HG03521 (cell line): ENCODE data around the gene TRIM63.
"Not testable (repeated sequence)": the region's sequence is repeated elsewhere in the genome, so short reads cannot be mapped to it uniquely, and the experiment has no call there.

Source experiments
- ATAC-seq: cut with Tn5 transposase; IDR thresholded peaks from one replicate; pipeline ENCODE4 v1.9.1; 2021; ENCODE audit warnings: mild to moderate bottlenecking, moderate library complexity; ENCODE audit not compliant: unreplicated experiment

Gene TRIM63

DNA sequence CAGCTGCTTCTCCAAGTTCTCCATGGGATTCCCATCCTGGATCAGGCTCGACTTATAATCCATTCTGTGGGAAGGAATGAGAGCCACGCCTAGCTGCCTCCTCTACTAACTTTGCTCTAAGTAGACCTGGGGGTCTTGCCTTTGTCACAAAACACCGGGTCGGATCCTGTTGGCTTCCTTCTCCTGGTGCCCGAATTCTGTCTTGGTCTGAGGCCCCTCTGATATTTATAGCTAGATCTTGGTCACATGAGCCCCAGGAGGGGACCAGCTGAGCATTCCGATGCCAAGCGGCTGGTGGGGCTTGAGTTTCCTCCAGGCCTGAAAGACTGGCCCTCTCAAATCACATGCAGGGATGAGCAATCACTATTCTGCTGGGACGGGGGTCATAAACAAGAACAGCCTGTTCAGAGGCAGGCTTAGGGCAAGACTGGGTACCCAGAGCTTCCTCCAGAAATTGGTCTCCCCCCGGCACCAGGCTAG lies at the start of gene TRIM63:
TSS of gene TRIM63 (minus strand) at position 199 of the 480 bp plus-strand sequence. CDS start at position 63, 136 bp downstream.
- no peak for ATAC-seq

DNA sequence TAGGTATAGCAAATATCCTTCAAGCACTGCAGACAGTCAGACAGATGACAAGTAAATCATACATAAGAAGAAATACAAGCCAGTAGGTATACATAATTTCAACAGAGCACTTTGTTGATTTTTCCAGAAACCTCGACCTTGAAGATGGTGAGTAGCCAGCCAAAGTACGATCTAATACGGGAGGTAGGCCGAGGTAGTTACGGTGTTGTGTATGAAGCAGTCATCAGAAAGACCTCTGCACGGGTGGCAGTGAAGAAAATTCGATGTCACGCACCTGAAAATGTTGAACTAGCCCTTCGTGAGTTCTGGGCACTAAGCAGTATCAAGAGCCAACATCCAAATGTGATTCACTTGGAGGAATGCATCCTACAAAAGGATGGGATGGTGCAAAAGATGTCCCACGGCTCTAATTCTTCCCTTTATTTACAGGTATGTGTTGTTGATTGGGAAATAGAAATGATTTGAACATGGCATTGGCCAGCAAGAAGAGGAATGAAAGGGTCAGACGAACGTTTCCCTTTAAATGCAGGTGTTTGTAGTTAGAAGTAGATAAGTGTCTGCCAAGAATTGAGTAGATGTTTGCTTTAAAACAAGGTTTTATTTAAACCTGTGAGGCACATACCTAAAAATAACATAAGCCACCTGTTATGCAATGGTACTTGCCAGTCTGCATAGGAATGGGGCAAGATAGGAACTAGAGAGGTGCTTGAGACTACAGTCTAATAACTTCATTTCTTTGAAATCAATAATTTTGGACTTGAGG lies 46.9 kb upstream of the TRIM63 start:
- ATAC-seq, result no peak

DNA sequence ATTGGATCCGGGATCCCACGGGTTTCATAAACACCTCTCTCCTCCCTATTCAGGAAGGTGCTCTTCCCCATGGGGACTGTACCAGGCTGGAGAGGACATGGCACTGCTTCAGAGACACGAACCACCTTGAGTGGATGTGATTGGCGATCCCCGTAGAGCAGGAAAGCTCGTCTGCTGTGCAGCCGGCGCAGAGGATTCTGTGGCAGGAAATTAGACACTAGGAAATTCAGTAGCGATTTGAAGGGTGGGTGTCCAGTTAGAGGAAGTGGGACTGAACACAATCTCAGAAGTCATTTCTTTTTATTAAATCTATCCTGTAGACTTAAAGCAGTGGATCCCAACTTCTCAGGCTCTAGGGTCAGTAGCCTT lies 45.0 kb upstream of the TRIM63 start:
- ATAC-seq, result no peak

DNA sequence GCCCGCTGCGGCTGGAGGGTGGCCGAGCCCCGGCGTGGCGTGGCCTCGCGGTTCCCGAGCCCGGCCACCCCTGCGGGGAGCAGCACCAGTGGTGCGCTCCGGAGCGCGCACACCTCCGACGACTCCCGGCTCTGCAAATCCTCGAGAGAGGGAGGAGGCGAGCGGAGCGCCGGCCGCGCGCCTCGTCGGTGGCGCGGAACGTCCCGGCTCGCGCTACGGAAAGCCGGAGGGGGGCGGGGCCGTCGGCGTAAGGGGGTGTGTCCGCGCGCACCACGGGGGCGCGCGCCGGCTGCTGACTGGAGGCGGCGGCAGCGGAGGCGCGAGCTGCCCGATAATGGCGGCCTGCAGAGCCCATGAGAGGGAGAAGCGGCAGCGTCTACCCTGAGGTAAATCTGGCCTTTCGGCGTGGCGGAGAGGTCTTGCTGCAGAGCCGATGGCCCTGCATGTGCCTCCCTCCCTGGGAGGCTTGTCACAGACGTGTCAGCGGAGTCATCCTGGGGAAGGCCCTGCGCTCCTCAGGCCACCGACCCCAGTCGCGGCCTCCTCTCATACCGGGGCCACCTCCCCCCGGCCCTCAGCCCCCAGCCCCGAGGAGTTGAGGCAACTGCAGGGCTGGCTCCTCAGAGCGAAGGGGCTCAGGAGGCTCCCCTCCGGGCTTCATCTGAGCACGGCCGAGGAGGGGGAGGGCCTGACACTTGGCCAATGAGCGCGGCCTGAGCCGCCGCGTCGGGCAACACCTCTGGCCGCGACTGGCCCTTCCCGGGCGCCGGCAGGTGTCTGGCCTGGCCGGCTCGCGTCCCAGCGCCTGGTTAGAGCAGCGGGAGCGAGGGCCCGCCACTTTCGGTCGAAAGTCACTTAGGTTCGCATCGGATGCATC lies 44.3 kb upstream of the TRIM63 start, which contains the start of gene PDIK1L:
TSS of gene PDIK1L (plus strand) at position 295 of the 877 bp plus-strand sequence. CDS start 2,485 bp downstream, outside the sequence.
- ATAC-seq, result peak; percentile 68

DNA sequence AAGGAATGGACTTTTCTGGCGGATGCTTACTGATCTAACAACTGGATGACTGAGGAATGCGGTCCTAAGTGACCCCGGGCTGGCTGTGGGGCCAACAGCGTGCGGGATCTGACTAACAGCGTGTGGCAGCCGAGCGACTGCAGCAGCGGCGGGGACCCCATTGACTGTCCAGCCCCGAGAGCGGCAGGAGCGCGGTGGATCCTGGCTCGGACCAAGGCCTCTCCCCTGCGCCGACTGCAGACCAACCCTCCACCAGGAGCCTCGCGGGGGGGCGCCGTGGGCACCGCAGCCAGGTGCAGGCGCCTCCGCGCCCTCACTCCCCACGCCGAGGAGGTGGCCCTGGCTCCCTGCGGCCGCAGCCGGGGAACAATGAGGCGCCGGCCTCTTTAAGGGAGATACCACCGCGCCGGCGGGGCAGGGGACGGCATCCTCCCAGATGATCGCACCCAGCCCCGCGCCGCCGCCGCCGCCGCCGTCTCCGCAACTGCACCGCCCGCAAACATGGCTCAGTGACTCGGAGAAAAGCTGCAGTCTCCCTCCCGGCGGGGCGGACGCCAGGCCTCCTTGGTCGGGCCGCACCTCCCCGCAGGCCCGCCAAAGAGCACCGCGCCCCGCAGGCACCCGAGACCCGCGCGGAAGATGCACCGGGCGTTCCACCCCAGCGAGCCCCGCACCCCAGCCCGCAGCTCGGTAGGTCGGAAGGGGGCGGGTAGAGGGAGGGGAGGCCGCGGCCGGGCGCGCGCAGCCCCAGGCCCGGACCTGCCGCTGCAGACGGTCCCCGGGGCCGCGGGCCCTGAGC lies 43.5 kb upstream of the TRIM63 start:
- ATAC-seq, result peak; percentile 36

DNA sequence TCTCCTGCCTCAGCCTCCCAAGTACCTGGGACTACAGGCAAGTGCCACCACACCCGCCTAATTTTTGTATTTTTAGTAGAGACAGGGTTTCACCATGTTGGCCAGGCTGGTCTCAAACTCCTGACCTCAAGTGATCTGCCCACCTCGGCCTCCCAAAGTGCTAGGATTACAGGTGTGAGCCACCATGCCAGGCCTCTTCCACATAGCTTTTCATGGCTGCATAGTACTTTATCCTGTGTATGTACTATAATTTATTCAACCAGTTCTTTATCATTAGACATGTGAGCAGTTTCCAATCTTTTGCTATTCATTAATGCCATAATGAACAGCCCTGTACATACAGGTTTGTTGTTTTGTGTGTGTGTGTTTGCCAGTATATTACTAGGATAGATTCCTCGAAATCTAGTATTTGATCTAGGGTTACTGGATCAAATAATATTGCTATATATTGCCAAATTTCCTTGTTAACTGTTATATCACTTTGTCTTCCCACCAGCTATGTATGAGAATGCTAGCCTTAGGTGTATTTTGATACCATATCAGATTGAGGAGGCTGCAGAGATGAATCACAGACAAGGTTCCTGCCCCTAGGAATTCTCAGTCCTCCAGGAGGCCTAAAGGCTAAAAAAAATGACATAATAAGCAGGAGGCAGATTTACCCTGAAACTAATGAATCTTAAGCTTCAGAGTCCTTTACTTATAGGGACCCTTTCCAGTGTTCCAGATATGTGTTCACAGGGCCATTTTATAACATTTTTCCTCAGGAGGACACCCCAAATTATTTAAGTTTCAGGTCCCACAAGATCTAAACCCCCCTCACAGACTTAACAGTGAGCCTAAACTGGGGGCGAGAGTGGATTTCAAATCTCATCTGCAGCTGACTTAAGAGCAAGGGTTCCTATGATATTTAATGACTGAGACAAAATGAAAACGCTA lies 42.1 kb upstream of the TRIM63 start:
- ATAC-seq, result no peak

DNA sequence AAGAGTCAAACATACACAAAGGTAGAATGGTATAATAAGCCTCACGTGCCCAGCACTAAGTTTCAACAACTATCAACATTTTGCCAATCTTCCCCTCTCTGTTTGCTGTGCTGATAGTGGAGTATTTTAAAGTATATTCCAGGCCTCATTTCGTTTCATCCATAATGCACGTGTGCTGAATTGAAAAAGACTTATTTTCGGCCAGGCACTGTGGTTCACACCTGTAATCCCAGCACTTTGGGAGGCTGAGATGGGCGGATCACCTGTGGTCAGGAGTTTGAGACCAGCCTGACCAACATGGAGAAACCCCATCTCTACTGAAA lies 37.8 kb upstream of the TRIM63 start:
- not testable (repeated sequence) for ATAC-seq

DNA sequence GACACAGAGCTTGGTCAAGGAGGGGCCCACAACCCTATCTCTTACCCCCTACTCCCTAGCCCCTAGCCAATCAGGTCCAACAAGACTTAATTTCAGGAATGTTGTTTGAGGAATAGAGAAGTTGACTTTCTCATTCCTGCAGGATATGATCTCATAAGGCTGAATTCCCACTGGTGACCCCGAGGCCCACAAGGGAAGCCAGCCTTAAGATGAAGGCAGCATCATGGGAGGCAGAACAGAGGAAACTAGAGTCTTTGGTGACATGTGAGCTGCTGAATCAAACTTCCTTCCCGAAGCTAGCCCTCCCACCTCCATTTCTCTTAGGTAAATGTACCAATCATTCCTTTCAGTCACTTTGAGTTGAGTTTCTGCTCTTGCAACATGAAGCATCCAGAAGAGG lies 35.1 kb upstream of the TRIM63 start:
- no peak for ATAC-seq

DNA sequence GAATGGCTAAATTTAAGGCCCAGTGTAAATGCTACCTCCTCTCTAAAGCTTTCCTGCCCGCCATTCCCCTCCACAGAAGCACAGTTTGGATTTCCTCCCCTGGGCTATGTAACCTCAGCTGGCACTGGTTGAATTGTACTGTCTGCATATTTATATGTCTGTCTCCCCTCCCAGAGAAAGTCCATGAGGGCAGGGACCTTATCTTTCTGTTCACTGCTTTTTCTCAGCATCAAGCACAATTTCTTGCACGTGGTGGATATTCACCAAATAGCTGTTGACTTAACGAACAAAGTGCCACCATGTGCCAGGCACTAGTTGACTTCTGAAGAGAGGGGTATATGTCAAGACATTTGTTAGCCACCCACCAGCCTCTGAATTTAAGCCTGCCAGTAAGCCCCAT lies 34.7 kb upstream of the TRIM63 start:
- no peak for ATAC-seq

DNA sequence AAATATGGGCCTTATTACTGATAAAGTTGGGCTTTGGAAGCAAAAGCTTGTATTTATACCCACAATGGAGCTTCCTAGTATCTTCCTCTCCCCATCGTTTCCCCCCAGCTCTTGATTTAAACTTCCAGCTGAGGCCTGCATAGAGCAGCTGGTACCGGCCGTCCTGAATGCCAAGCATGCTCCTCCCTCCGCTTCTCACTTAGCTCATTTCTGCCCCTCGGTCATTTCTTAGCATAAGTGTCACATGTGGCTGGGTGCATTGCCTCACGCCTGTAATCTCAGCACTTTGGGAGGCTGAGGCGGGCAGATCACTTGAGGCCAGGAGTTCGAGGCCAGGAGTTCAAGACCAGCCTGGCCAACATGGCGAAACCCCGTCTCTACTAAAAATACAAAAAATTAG lies 32.8 kb upstream of the TRIM63 start:
- ATAC-seq, result not testable (repeated sequence)

DNA sequence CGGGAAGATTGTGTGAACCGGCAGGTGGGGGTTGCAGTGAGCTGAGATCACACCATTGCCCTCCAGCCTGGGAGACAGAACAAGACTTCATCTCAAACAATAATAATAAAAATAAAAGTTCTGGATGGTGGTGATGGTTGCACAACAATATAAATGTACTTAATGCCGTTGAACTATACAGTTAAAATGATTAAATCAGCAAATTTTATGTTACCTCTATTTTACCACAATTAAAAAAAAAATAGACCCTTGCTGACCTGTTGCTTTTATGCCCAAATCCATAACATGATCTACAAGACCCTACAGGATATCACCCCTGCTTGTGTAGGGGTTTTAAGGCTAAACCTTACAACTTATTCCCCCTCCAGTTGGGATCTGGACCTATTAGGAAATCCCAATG lies 32.4 kb upstream of the TRIM63 start:
- ATAC-seq, result no peak

DNA sequence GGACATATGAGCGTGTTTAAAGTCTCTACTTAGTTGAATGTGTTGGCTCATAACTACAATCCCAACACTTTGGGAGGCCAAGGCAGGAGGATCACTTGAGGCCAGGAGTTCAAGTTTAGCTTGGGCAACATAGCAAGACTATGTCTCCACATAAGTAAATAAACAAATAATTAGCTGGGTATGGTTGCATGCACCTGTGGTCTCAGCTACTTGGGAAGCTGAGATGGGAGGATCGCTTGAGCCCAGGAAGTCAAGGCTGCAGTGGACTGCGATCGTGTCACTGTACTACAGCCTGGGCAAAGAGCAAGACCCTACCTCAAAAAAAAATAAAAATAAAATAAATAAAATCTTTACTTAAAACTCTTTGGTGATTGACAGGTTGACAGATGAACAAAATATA lies 31.2 kb upstream of the TRIM63 start:
- ATAC-seq, result no peak

DNA sequence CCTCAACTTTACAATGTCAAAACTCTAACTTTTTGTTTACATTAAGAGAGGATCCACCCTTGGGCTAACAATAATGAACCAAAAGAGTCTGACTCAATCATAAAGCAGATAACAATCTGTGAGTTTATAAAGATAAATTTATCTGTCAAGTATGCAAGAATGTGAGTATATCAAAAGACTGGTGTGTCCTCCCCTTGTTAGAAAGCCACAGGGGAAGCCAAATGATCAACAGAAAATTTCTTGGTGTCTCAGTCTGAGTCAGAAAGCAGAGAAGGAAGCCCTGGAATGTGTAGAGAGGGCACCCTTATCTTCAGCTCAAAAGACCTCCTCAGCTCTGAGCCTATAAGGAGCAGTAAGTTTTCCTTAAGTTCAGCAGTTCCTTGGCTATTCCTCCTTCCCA lies 30.3 kb upstream of the TRIM63 start:
- no peak for ATAC-seq

DNA sequence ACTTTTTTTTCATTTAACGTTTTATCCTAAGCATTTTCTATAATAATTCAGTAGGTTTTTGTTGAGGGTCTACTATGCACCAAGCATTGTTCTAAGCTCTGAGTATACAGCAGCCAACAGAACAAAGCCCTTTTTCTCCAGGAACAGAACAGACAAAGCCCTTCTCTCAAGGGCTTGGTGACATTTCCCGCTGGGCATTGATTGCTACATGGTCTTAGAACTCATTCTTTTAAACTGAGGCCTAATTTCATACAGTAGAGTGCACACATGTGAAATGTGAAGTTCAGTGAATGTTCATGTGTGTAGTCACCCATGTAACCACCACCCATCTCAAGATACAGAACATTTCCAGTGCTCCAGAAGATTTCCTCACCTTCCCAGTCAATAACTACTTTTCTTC lies 29.0 kb upstream of the TRIM63 start:
- ATAC-seq, result no peak

DNA sequence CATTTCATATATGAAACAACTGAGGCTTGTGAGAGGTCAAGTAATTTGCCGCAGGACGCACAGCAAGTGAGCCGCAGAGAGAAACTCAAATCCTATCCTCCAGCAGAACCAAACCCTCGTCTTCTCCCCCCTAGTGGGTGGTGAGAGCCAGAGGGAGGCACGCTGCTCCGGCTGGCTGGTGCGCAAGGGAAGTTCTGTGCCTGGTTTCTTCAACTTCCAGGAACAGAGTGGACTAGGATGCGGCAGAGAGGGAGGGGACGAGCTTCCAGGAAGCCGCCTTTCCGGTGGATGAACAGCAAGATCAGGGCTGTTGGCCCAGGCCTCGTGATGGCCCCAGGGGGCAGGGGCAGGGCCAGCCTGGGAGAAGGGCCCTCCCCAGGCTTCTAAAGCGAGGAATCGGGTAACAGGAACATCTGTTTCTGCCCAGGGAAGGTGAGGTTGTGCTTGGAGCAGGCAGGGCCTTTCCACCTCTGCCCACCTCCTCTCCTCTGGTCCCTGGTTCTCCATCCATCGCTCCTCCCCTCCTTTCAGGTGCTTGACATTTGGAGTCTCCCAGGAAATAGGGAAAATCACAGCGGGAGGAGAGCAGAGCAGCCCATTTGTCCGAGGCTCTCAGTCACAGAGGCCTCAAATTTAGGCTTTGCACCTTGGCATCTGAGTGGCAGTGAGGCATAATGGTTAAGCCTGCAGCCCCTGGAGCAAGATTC lies 27.4 kb upstream of the TRIM63 start:
- no peak for ATAC-seq

DNA sequence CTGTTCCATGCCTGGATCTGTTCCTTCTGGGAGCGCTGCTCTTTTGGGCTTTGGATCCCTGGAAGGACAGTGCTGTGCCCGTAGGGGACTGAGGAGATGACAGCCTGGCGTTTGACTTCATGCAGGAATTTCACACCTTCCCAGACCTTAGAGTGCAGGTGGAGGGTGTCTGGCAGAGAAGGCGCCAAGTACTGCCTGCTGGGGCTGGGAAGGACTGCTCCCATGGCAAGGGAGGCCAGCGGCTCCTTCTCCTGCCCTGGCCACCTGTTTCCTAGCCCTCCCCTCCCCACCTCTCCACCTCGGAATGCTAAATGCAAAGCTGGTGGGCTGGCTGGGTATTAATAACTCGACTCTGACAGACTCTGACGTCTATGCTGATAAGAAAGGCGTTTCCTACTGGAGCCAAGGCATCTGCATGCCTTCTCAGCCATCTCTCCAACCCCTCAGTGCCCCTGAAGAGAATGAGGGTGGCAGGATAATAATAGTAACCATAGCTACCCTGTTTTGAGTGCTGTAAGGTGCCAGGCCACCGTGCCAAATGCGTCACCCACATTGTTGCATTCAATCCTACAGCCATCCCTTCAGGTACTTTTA lies 26.7 kb upstream of the TRIM63 start:
- ATAC-seq, result no peak

DNA sequence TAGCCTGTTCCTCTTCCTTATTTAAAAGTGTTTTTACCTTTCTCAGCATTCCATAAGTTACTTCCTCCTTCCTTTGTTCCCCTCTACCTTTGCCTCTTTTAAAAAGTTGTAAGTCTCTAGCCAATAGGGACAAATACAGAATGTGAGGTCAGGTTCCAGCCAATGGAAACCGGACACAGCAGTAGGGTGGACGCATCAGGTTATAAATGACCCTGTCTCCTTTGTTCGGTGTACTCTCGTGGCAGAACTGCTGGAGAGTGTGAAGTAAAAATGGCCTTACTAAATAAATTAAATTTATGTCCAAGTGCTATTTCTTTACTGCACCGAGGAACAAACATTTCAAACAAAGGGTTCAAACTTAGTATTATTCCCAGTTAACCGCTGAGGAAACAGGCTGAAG lies 26.1 kb upstream of the TRIM63 start:
- ATAC-seq, result not testable (repeated sequence)

DNA sequence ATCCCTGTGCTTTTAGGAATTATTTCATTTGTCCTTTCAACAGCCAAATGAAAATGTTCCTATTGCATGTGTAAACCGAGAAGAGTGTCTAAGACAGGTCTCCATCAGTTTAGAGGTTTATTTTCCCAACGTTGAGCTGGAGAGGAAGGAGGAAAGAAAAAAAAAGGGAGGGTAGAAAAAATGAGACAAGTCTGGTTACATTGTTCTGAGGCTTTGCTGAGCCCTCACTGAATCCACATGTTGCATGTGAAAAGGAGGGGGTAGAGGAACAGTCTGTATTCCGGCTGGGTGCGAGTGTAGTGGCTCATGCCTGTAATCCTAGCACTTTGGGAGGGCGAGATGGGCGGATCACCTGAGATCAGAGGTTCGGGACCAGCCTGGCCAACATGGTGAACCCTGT lies 25.0 kb upstream of the TRIM63 start:
- ATAC-seq, result no peak

DNA sequence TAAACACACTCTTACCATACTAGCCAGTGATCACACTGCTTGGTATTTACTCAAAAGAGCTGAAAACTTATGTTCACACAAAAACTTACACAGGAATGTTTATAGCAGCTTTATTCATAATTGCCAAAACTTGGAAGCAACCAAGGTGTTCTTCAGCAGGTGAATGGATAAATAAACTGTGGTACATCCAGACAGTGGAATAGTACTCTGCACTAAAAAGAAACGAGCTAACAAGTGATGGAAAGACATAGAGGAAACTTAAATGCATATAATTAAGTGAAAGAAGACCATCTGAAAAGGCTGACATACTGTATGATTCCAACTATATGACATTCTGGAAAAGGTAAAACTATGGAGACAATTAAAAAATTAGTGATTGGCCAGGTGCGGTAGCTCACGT lies 23.5 kb upstream of the TRIM63 start:
- ATAC-seq, result no peak
